Measurements from ENCODE around the gene RTKN. TPM values are rescaled to one million over a fixed set of nuclear protein-coding genes. Genes with fewer than 3 reads are reported as not detected.

Gene RTKN
- polyA plus RNA-seq, 1 of the 3 experiments (the other 2 are of a cell fraction), result 22.6 TPM

DNA sequence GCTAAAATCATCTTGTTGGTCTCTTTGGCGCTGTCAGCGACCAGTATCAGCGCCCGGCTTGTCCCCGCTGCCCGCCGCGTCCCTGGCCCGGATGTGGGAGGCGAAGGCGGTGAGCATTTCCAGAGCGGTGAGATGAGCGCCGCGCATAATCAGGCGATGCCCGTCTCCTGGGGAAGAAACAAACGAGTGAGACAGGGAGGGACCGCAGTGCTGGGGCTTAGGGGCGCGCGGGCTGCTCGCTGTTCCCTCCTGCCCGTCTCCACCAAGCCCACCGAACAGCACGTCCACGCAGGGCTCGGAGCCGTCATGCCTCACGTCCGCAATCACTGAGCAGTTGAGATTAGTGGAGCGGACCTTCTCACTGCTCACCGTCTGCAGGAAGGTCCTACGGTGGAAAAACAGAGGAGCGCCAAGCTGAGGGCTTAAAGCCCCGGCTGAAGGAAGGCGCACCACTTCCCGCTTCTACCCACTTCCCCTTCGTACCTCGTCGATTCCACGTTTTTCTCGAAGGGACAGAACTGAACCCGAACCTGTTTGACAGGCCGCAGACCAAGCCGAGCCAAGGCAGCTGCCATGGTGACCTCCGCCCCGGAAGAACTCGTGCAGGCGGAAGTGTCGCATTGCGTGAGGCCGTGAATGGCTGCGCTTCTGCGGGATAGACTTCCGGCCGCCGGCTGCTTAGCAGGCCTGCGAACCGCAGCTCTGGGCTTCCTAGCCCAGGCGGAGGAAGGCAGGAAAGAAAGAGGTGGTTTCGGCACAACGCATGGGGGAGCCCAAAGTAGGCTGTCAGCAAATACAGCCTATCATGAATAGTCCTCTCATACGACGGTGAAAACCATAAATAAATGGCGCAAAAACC lies 30.6 kb upstream of the RTKN start, which contains the start of gene MRPL53:
MRPL53 (minus strand) TSS at position 595 of the 859 bp plus-strand sequence; CDS start at position 575, 20 bp downstream.
- H3K4me3 ChIP-seq (ENCODE audit: low read depth in 2 of 2, low read length in 1 of 2), result peak within 1 kb of the TSS; percentile 68 to 74
- POLR2A ChIA-PET, result interaction anchor here (0.9 to 6.9 kb wide), 13 partner anchors 10 to 115 kb away, joined by 3 to 60 read pairs (median 4); partner anchors contain the start of genes AUP1, CCDC142, HTRA2 and INO80B
- WGBS (ENCODE audit: low lambda C conversion rate), result 1% methylated on average over 60 of the region's 66 CpGs
- H4K20me1 ChIP-seq (ENCODE audit: insufficient read depth), result no peaks in the 10 kb centered on the region
- peak within 1 kb of the TSS; percentile 93 for H3K4me2 ChIP-seq
- H3K27ac ChIP-seq (ENCODE audit: low read depth in 2 of 2, low read length in 1 of 2), result peak within 1 kb of the TSS; percentile 78 to 94
- H3F3A ChIP-seq (replicated peaks; ENCODE audit: insufficient read depth), result peaks cover 34% of the 10 kb centered on the region
- no peaks in the 10 kb centered on the region for H3K9me3 ChIP-seq
- peaks cover 19 to 27% of the 10 kb centered on the region in 2 experiments for H3K36me3 ChIP-seq (replicated peaks in 1 of 2; ENCODE audit: control insufficient read depth in 1 of 2, insufficient read depth in 2 of 2, low read length in 1 of 2)
- DNase-seq, result peak; percentile 85
- CTCF ChIA-PET, result interaction anchor here (0.9 to 3.9 kb wide), 5 partner anchors 10 to 115 kb away, joined by 3 to 28 read pairs (median 3); partner anchors contain the start of genes CCDC142 and TTC31
- peak; percentile 100 for TF ChIP-seq GABPA (IDR thresholded peaks at IDR 0.05; ENCODE audit: low read depth)
- TF ChIP-seq RCOR1 (IDR thresholded peaks at IDR 0.05; ENCODE audit: low read length), result 0 out of 2 replicates have a peak, but pooled peaks have one; percentile 17
- TF ChIP-seq SIN3A (IDR thresholded peaks at IDR 0.05; ENCODE audit: borderline replicate concordance, low read depth, low read length), result peak; percentile 98
- TF ChIP-seq NFIC (IDR thresholded peaks at IDR 0.05; ENCODE audit: borderline replicate concordance), result 0 out of 2 replicates have a peak, but pooled peaks have one; percentile 10
- peak; percentile 99 for TF ChIP-seq POLR2AphosphoS5 (IDR thresholded peaks at IDR 0.05; ENCODE audit: low read depth, low read length)
- TF ChIP-seq TEAD4 (IDR thresholded peaks at IDR 0.05; ENCODE audit: borderline replicate concordance, insufficient read depth), result no peak
- TF ChIP-seq RXRA (IDR thresholded peaks at IDR 0.05; ENCODE audit: borderline replicate concordance, low read depth), result no peak
- TF ChIP-seq, protein P1, sequence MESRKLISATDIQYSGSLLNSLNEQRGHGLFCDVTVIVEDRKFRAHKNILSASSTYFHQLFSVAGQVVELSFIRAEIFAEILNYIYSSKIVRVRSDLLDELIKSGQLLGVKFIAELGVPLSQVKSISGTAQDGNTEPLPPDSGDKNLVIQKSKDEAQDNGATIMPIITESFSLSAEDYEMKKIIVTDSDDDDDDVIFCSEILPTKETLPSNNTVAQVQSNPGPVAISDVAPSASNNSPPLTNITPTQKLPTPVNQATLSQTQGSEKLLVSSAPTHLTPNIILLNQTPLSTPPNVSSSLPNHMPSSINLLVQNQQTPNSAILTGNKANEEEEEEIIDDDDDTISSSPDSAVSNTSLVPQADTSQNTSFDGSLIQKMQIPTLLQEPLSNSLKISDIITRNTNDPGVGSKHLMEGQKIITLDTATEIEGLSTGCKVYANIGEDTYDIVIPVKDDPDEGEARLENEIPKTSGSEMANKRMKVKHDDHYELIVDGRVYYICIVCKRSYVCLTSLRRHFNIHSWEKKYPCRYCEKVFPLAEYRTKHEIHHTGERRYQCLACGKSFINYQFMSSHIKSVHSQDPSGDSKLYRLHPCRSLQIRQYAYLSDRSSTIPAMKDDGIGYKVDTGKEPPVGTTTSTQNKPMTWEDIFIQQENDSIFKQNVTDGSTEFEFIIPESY (IDR thresholded peaks at IDR 0.05; ENCODE audit: borderline replicate concordance, low read depth), result peak; percentile 84; the same call in 1 of the 2 replicates
- no peak for TF ChIP-seq FOSL2 (IDR thresholded peaks at IDR 0.05; ENCODE audit: borderline replicate concordance, low read depth)
- TF ChIP-seq MXI1 (IDR thresholded peaks at IDR 0.05; ENCODE audit: low read depth, low read length), result peak; percentile 85
- TF ChIP-seq YY1 (IDR thresholded peaks at IDR 0.05; ENCODE audit: low read depth), result peak; percentile 92
- TF ChIP-seq, protein P2, sequence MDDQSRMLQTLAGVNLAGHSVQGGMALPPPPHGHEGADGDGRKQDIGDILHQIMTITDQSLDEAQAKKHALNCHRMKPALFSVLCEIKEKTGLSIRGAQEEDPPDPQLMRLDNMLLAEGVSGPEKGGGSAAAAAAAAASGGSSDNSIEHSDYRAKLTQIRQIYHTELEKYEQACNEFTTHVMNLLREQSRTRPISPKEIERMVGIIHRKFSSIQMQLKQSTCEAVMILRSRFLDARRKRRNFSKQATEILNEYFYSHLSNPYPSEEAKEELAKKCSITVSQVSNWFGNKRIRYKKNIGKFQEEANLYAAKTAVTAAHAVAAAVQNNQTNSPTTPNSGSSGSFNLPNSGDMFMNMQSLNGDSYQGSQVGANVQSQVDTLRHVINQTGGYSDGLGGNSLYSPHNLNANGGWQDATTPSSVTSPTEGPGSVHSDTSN (IDR thresholded peaks at IDR 0.05), result peak; percentile 79
- TF ChIP-seq CHD2 (IDR thresholded peaks at IDR 0.05; ENCODE audit: low read length, partially characterized antibody), result peak; percentile 96
- TF ChIP-seq FOXJ3 (CRISPR knock-in tag; IDR thresholded peaks at IDR 0.05), result no peak
- TF ChIP-seq, protein P3, sequence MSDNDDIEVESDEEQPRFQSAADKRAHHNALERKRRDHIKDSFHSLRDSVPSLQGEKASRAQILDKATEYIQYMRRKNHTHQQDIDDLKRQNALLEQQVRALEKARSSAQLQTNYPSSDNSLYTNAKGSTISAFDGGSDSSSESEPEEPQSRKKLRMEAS (IDR thresholded peaks at IDR 0.05; ENCODE audit: low read depth), result peak; percentile 88
- TF ChIP-seq NRF1 (IDR thresholded peaks at IDR 0.05; ENCODE audit: low read depth, low read length), result no peak
- peak; percentile 56; the same call in 1 of the 2 replicates for TF ChIP-seq JUND (IDR thresholded peaks at IDR 0.05)
- peak; percentile 92 for TF ChIP-seq TAF1 (IDR thresholded peaks at IDR 0.05; ENCODE audit: borderline replicate concordance, low read depth, low read length)
- TF ChIP-seq, protein P4, sequence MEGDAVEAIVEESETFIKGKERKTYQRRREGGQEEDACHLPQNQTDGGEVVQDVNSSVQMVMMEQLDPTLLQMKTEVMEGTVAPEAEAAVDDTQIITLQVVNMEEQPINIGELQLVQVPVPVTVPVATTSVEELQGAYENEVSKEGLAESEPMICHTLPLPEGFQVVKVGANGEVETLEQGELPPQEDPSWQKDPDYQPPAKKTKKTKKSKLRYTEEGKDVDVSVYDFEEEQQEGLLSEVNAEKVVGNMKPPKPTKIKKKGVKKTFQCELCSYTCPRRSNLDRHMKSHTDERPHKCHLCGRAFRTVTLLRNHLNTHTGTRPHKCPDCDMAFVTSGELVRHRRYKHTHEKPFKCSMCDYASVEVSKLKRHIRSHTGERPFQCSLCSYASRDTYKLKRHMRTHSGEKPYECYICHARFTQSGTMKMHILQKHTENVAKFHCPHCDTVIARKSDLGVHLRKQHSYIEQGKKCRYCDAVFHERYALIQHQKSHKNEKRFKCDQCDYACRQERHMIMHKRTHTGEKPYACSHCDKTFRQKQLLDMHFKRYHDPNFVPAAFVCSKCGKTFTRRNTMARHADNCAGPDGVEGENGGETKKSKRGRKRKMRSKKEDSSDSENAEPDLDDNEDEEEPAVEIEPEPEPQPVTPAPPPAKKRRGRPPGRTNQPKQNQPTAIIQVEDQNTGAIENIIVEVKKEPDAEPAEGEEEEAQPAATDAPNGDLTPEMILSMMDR (IDR thresholded peaks at IDR 0.05), result no peak
- TF ChIP-seq GATA2 (CRISPR knock-in tag; IDR thresholded peaks at IDR 0.05), result no peak
- TF ChIP-seq, protein P5, sequence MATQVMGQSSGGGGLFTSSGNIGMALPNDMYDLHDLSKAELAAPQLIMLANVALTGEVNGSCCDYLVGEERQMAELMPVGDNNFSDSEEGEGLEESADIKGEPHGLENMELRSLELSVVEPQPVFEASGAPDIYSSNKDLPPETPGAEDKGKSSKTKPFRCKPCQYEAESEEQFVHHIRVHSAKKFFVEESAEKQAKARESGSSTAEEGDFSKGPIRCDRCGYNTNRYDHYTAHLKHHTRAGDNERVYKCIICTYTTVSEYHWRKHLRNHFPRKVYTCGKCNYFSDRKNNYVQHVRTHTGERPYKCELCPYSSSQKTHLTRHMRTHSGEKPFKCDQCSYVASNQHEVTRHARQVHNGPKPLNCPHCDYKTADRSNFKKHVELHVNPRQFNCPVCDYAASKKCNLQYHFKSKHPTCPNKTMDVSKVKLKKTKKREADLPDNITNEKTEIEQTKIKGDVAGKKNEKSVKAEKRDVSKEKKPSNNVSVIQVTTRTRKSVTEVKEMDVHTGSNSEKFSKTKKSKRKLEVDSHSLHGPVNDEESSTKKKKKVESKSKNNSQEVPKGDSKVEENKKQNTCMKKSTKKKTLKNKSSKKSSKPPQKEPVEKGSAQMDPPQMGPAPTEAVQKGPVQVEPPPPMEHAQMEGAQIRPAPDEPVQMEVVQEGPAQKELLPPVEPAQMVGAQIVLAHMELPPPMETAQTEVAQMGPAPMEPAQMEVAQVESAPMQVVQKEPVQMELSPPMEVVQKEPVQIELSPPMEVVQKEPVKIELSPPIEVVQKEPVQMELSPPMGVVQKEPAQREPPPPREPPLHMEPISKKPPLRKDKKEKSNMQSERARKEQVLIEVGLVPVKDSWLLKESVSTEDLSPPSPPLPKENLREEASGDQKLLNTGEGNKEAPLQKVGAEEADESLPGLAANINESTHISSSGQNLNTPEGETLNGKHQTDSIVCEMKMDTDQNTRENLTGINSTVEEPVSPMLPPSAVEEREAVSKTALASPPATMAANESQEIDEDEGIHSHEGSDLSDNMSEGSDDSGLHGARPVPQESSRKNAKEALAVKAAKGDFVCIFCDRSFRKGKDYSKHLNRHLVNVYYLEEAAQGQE (IDR thresholded peaks at IDR 0.05; ENCODE audit: low read depth, low read length), result peak; percentile 62; the same call in 1 of the 2 replicates
- TF ChIP-seq ELF1 (IDR thresholded peaks at IDR 0.05), result peak; percentile 89
- H3K9ac ChIP-seq, result peak within 1 kb of the TSS; percentile 72
- H3K9me2 ChIP-seq, result no peaks in the 10 kb centered on the region
- H3K4me1 ChIP-seq (ENCODE audit: control insufficient read depth in 1 of 2, insufficient read depth in 2 of 2, low read depth in 1 of 2, low read length in 1 of 2), result peaks cover 6 to 7% of the 10 kb centered on the region in 2 experiments; a peak in 2 of 4 replicates
- peaks cover 16% of the 10 kb centered on the region; the same call in 1 of the 2 replicates for H3K79me2 ChIP-seq (ENCODE audit: insufficient read depth)
- no peaks in the 10 kb centered on the region for H3K27me3 ChIP-seq (ENCODE audit: insufficient read depth)
- peak within 1 kb of the TSS; percentile 81 for H2AFZ ChIP-seq (ENCODE audit: low read depth)
